Measurements from ENCODE around the gene ABHD17A. TPM values are rescaled to one million over a fixed set of nuclear protein-coding genes. Genes with fewer than 3 reads are reported as not detected.

The ABHD17A gene
- total RNA-seq, 1 donor from 2014 or later, result 86.4 TPM

GRCh38 chr19:1839658-1840540 is 45.4 kb downstream of the ABHD17A start:
- no peak for DNase-seq (ENCODE audit: low spot score)

- DNase-seq (ENCODE audit: low spot score), result no peak
These were observed 47.6 kb downstream of the ABHD17A start for GRCh38 chr19:1837625-1838105.

- DNase-seq (ENCODE audit: low spot score), result no peak
These were observed 48.1 kb downstream of the ABHD17A start for GRCh38 chr19:1837222-1837565.

- DNase-seq (ENCODE audit: low spot score), result no peak
These were observed 48.7 kb downstream of the ABHD17A start for GRCh38 chr19:1836458-1837221.

GRCh38 chr19:1833540-1833939 is 51.8 kb downstream of the ABHD17A start:
- no peak for DNase-seq (ENCODE audit: low spot score)

DNA sequence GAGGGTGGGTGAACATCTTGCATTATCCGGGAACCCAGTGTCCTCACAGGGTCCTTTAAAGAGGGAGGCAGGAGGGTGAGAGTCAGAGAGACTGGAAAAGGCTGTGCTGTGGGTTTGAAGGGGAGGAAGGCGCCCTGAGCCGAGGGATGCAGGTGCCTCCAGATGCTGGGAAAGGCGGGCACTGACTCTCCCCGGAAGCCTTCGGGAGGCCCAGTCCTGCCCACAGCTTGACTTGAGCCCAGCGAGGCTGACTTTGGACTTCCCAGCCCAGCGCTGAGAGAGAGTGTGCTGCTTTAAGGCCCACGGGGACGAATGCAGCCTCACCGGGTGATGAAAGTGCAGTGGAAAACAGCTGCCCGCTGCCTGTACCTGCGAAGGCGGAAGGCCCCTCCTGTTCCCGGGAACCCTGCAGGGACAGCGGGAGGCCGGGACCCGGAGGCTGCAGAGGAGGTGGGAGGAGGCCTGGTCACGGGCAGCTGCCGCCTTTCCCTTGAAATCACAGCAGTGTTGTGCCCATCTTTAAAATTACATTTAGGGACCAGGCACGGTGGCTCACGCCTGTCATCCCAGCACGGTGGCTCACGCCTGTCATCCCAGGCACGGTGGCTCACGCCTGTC is 53.1 kb downstream of the ABHD17A start:
- DNase-seq (ENCODE audit: low spot score), result no peak

- DNase-seq (ENCODE audit: low spot score), result no peak
These were observed 54.3 kb downstream of the ABHD17A start for GRCh38 chr19:1830978-1831377.

- no peak for DNase-seq (ENCODE audit: low spot score)
These were observed 54.7 kb downstream of the ABHD17A start for GRCh38 chr19:1830568-1830967.

DNA sequence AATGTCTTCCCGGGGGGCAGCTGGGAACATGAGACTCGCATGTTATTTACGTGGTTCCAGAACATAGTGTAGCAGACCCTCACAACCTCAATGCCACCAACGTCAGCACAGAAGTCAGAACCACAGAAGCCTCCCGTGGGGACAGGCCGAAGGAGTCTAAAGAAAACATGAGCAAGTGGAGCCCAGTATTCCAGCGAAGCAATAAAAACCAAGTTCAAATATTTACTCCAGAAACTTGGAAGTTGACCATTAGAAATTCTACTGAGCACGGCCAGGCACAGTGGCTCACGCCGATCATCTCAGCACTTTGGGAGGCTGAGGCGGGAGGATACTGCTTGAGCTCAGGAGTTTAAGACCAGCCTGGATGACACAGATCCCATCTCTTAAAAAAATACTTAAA is 55.3 kb downstream of the ABHD17A start:
- no peak for DNase-seq (ENCODE audit: low spot score)

DNA sequence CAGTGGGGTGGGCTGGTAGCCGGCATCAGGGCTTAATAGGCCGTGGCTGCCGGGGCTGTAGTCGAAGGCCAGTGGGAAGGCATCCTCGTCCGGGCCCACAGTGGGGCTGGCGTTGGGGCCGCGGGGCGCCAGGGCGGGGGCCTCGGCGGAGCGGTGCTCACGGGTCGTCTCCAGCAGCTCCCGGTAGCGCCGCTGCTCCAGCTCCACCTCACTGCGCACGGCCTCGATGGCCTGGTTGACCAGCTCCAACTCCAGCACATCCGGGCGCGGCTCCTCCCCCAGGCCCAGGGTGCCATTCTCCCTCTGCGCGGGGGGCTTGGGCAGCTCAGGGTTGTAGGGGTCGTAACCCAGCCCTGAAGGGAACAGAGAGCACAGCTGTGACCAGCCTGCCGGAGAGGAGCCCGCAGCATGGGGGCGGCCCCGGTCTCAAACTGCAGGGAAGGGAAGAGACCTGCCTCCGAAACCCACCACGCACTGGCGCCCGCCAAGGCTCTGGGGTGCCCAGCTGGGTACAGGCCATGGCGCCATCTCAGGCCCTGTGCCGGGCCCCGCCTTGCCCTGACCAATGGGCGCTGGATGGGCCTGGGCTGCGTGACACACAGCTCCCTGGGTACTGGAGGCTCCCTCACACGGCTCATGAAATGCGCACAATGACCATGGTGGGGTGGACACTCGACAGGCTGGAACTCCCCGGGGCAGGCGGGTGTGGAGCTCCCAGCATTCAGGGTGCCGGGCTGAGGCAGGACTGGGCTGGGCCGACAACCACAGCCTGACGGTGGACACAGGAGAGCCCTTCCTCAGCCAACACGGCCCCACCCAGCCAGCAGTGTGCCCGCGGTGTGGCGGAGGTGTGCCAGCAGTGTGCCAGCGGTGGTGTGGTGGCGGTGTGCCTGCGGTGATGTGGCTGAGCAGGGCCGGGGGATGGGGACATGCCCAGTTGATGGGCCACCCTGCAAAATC is 56.7 kb downstream of the ABHD17A start:
- DNase-seq (ENCODE audit: low spot score), result no peak

DNA sequence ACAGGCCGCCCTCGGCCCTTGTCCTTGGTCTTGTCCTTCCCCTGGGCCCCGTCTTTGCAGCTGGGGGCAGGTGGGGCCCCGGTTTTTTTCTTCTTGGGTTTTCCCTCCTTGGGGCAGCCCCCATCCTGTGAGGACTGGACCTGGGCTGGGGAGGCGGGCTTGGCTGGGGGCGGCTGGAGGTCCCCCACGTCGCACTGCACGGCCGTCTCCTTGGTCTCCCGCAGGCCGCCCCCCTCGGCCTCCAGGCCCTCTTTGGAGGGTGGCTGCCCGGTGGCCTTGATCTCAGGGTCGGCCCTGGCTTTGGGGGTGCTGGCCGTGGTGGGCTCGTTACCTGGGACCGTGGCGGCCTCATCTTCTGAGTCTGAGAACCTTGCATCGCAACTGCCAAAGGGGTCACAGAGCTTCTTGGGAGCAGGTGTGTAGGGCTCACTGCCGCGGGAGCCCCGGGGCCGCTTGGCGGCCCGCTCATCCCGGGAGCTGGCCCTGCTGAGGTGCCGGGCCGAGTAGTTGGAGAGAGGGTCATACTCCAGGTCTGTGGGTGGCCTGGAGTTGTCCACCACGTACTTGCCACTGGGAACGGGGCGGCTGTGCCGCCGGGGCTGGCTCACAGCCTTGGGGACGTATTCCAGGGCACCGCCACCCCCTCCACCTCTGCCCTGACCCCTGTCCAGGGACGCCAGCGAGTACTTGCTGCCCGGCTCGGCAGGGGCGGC is 57.6 kb downstream of the ABHD17A start:
- no peak for DNase-seq (ENCODE audit: low spot score)

Other genes starting within 250 kb of the ABHD17A start
- gene TCF3, start 232.9 kb downstream of the ABHD17A start, total RNA-seq (ENCODE audit: insufficient read depth, low replicate concordance), result 18.5 TPM
- 0.48 TPM for gene ONECUT3, start 132.0 kb downstream of the ABHD17A start, total RNA-seq (ENCODE audit: insufficient read depth, low replicate concordance)
- gene ATP8B3, start 73.2 kb downstream of the ABHD17A start, total RNA-seq (ENCODE audit: insufficient read depth, low replicate concordance), result 1.9 TPM
- 3.1 TPM for gene REXO1, start 37.0 kb downstream of the ABHD17A start, total RNA-seq (ENCODE audit: insufficient read depth, low replicate concordance)
- gene KLF16, start 21.9 kb downstream of the ABHD17A start, total RNA-seq (ENCODE audit: insufficient read depth, low replicate concordance), result 0.96 TPM
- 7.5 TPM for gene ADAT3, start 19.9 kb upstream of the ABHD17A start, total RNA-seq (ENCODE audit: insufficient read depth, low replicate concordance)
- 16.4 TPM for gene SCAMP4, start 19.9 kb upstream of the ABHD17A start, total RNA-seq (ENCODE audit: insufficient read depth, low replicate concordance)
- gene CSNK1G2, start 55.7 kb upstream of the ABHD17A start, total RNA-seq (ENCODE audit: insufficient read depth, low replicate concordance), result 51.0 TPM
- 31.8 TPM for gene BTBD2, start 130.2 kb upstream of the ABHD17A start, total RNA-seq (ENCODE audit: insufficient read depth, low replicate concordance)
- gene MKNK2, start 165.7 kb upstream of the ABHD17A start, total RNA-seq (ENCODE audit: insufficient read depth, low replicate concordance), result 17.8 TPM
- gene MOB3A, start 210.8 kb upstream of the ABHD17A start, total RNA-seq (ENCODE audit: insufficient read depth, low replicate concordance), result 7.7 TPM
- gene IZUMO4, start 211.4 kb upstream of the ABHD17A start, total RNA-seq (ENCODE audit: insufficient read depth, low replicate concordance), result 1.2 TPM

Measured in umbilical cord (tissue), 2 donors.